Adrenal gland (tissue), 12 donors: ENCODE measurements around the gene SIM1. TPM values are rescaled to one million over a fixed set of nuclear protein-coding genes. Genes with fewer than 3 reads are reported as not detected.

ENCODE experiments used
- DNase-seq, 7 donors: peaks; one replicate each; pipeline ENCODE4 v3.0.0-alpha.2; 2019 to 2020
- H3K27ac ChIP-seq, 5 donors: fragments of 200-600 bp; sonication (generic) in 4 of 5; 1 replicate in 3 of 5; 2 replicates in 2 of 5; pipeline versions ENCODE4 v1.5.1 to v1.8.0; 2016 to 2020; ENCODE audit warnings: mild to moderate bottlenecking in 1 of 5
- H3K27me3 ChIP-seq: fragments of 200-600 bp; 2 replicates; pipeline ENCODE4 v1.8.0; 2021
- H3K36me3 ChIP-seq, 2 donors: fragments of 200-600 bp; replicated peaks in 1 of 2; 1 replicate in 1 of 2; 2 replicates in 1 of 2; pipeline versions ENCODE4 v1.5.1 to v1.8.0; 2018 to 2022
- H3K4me1 ChIP-seq, 2 donors: fragments of 200-600 bp; replicated peaks in 1 of 2; 1 replicate in 1 of 2; 2 replicates in 1 of 2; pipeline versions ENCODE4 v1.5.1 to v1.8.0; 2018 to 2021
- H3K4me3 ChIP-seq, 4 donors: fragments of 200-600 bp; sonication (generic) in 3 of 4; one replicate each; pipeline ENCODE4 v1.5.1; 2016 to 2018
- H3K9me3 ChIP-seq, 3 donors: fragments of 200-600 bp; sonication (generic) in 1 of 3; replicated peaks in 1 of 3; 1 replicate in 2 of 3; 2 replicates in 1 of 3; pipeline versions ENCODE4 v1.5.1 to v1.8.0; 2016 to 2021
- CTCF ChIP-seq, 6 experiments: fragments of 450-650 bp in 4 of 6; fragments of 200-600 bp in 2 of 6; sonication (generic) in 1 of 6; IDR thresholded peaks; 1 replicate in 5 of 6; 2 replicates in 1 of 6; pipeline versions ENCODE4 v1.5.1 to v1.8.0; 2016 to 2021; ENCODE audit warnings: antibody characterized with exemption in 6 of 6, mild to moderate bottlenecking in 2 of 6, moderate library complexity in 1 of 6
- POLR2A ChIP-seq, 2 donors: fragments of 450-650 bp; IDR thresholded peaks; one replicate each; pipeline ENCODE4 v1.6.1; 2017; ENCODE audit warnings: antibody characterized with exemption in 2 of 2, mild to moderate bottlenecking in 2 of 2, moderate library complexity in 1 of 2
- WGBS, 4 donors: extraction: QIAGEN DNeasy Blood & Tissue Kit in 2 of 4; methylation state at CpG; one replicate each; pipeline versions ENCODE4 v1.1.5 to v1.1.7; 2013 to 2017; 5-methylcytosine and 5-hydroxymethylcytosine counted together
- intact Hi-C, 2 donors: fragments of 100-400 bp; cut with DNase I; formaldehyde crosslinking; loops; one replicate each; pipeline versions ENCODE4 v1.14.1 to v1.15.0; 2022 to 2023
- polyA plus RNA-seq, 3 donors: library from polyadenylated mRNA; stranded (reverse); fragments of 200-250 nt in 2 of 3; fragments of 350-450 nt in 1 of 3; fragmentation: Illumina TruSeq in 1 of 3; extraction: RNeasy Lipid Tissue Mini Kit (QIAGEN cat#74804) in 1 of 3; gene quantifications; one replicate each; pipeline ENCODE4 v1.2.3, GENCODE V29; 2013 to 2014
- total RNA-seq, 9 donors: library from RNA; depleted of rRNA in 4 of 9; stranded (reverse); fragments of >200 nt in 4 of 9; fragments of 120-200 nt in 1 of 9; fragmentation: NEBNext Ultra II Directional in 1 of 9; extraction: Animal tissue kit (Norgen Biotek cat#: 25700) in 1 of 9; gene quantifications; one replicate each; pipeline versions ENCODE4 v1.1.0 to v1.2.4, GENCODE V29; 2013 to 2023
- donor health status: healthy with polysubstance abuse.
- donor health status: Bipolar disorder and iron deficiency.
- donor health status: DM: yes; HTN: yes; CAD: no.
- donor health status: DM: no; HTN: no; CAD: no.
- donor health status: DM: no; HTN: no; CAD: no.
- donor health status: DM: yes; HTN: yes; CAD: no.

Gene SIM1
- total and polyA plus RNA-seq, 12 donors: not detected

GRCh38 chr6:100462706-100463629 is 1.8 kb downstream of the SIM1 start:
- TF ChIP-seq POLR2A (IDR thresholded peaks at IDR 0.05): no peak
- TF ChIP-seq CTCF (IDR thresholded peaks at IDR 0.05): no peak
- intact Hi-C loops: no loop called here
- no peak for DNase-seq
- Histone ChIP-seq H3K4me3 (no peak overlapping the region), H3K4me1 (peaks cover 0 to 12% of the 10 kb centered on the region in 2 donors), H3K27ac (no peak overlapping the region), H3K27me3 (peaks cover 100% of the 10 kb centered on the region), H3K9me3 (no peaks in the 10 kb centered on the region), H3K36me3 (no peaks in the 10 kb centered on the region)
- 9 to 16% (median 14%) methylated on average over 13 of the region's 13 CpGs for WGBS, 4 donors

GRCh38 chr6:100461917-100462705 is 2.6 kb downstream of the SIM1 start:
- Histone ChIP-seq H3K36me3 (no peaks in the 10 kb centered on the region), H3K4me1 (peaks cover 0 to 12% of the 10 kb centered on the region in 2 donors), H3K27me3 (peaks cover 100% of the 10 kb centered on the region), H3K4me3 (no peak overlapping the region), H3K27ac (no peak overlapping the region), H3K9me3 (no peaks in the 10 kb centered on the region)
- intact Hi-C loops: no loop called here
- 10 to 20% (median 15%) methylated on average over 3 of the region's 3 CpGs for WGBS, 4 donors
- no peak for DNase-seq
- TF ChIP-seq POLR2A (IDR thresholded peaks at IDR 0.05) (no peak), CTCF (IDR thresholded peaks at IDR 0.05) (no peak)

GRCh38 chr6:100461278-100461916 is 3.3 kb downstream of the SIM1 start:
- peaks cover 100% of the 10 kb centered on the region for H3K27me3 ChIP-seq
- no peak for DNase-seq
- intact Hi-C loops: no loop called here

More at GRCh38 chr6:100461278-100461916, 3.3 kb downstream of the SIM1 start:
- no peaks in the 10 kb centered on the region for H3K9me3 ChIP-seq
- 12 to 18% (median 13%) methylated on average over 25 to 29 of the region's 29 CpGs for WGBS, 4 donors
- no peak overlapping the region for H3K4me3 ChIP-seq
- H3K36me3 ChIP-seq: no peaks in the 10 kb centered on the region
- no peak overlapping the region for H3K27ac ChIP-seq
- peaks cover 0 to 12% of the 10 kb centered on the region in 2 donors for H3K4me1 ChIP-seq
- TF ChIP-seq POLR2A (IDR thresholded peaks at IDR 0.05) (no peak), CTCF (IDR thresholded peaks at IDR 0.05) (no peak)
